Measurements from ENCODE around the gene NEK10. TPM values are rescaled to one million over a fixed set of nuclear protein-coding genes. Genes with fewer than 3 reads are reported as not detected.

Gene NEK10
- total and polyA plus RNA-seq, 2 donors (not counting 3 experiments of a cell fraction or from before 2014, with no cell fraction given) = 0.32 to 5.0 TPM

GRCh38 chr3:27293939-27294338 lies 75.2 kb downstream of the NEK10 start:
- Histone ChIP-seq H3K4me2 (ENCODE audit: insufficient read depth, low read length) (no peak overlapping the region), H2AFZ (ENCODE audit: low read depth, low read length) (no peak overlapping the region), H3K9ac (replicated peaks; ENCODE audit: extremely low read depth, insufficient read depth, low read length) (no peak overlapping the region), H3K9me3 (replicated peaks; ENCODE audit: control insufficient read depth, insufficient read depth, low read length) (no peaks in the 10 kb centered on the region), H3K27ac (ENCODE audit: insufficient read depth, low read depth, low read length) (no peak overlapping the region), H3K27me3 (ENCODE audit: control insufficient read depth in 2 of 2, insufficient read depth in 2 of 2, low read length in 2 of 2) (no peaks in the 10 kb centered on the region), H3K9me1 (replicated peaks; ENCODE audit: control insufficient read depth, extremely low read depth, insufficient read depth, low read length) (no peaks in the 10 kb centered on the region), H3K36me3 (ENCODE audit: control insufficient read depth in 2 of 2, extremely low read depth in 1 of 2, insufficient read depth in 2 of 2, low read length in 2 of 2) (no peaks in the 10 kb centered on the region), H3K79me2 (ENCODE audit: control insufficient read depth, insufficient read depth, low read length) (no peaks in the 10 kb centered on the region), H3K4me3 (replicated peaks in 1 of 3; ENCODE audit: insufficient read depth in 1 of 3, low read depth in 1 of 3, low read length in 3 of 3) (no peak overlapping the region), H3K4me1 (ENCODE audit: control insufficient read depth, extremely low read depth, insufficient read depth, low read length) (no peaks in the 10 kb centered on the region), H4K20me1 (replicated peaks; ENCODE audit: control insufficient read depth, extremely low read depth, insufficient read depth, low read length) (no peaks in the 10 kb centered on the region)
- BruUV-seq (replicated peaks) = no TSS peak
- ChIA-PET POLR2A (no interaction called here), CTCF (interaction anchor here (0.5 to 1.4 kb wide), 2 partner anchors 15 to 173 kb away, joined by 3 to 4 read pairs; no protein-coding TSS in a partner anchor)
- no peak for TF ChIP-seq POLR2AphosphoS5 (IDR thresholded peaks at IDR 0.05; ENCODE audit: insufficient read depth, low read depth, low read length)
- TF ChIP-seq FOS (IDR thresholded peaks at IDR 0.05; ENCODE audit: borderline replicate concordance, insufficient read depth, low read length) = no peak
- DNase-seq (ENCODE audit: low read depth, low spot score) (no peak), FAIRE-seq (no peak)
- intact Hi-C loops (cut with micrococcal nuclease) = no loop called here
- dilution Hi-C loops (cut with MboI; ENCODE audit: extremely low pct_ligation_motif_present, low sequenced_read_pairs) = no loop called here

- Histone ChIP-seq H2AFZ (ENCODE audit: low read depth, low read length) (no peak overlapping the region), H3K27me3 (ENCODE audit: control insufficient read depth in 2 of 2, insufficient read depth in 2 of 2, low read length in 2 of 2) (no peaks in the 10 kb centered on the region), H3K4me1 (ENCODE audit: control insufficient read depth, extremely low read depth, insufficient read depth, low read length) (no peaks in the 10 kb centered on the region), H3K4me2 (ENCODE audit: insufficient read depth, low read length) (no peak overlapping the region), H3K27ac (ENCODE audit: insufficient read depth, low read depth, low read length) (no peak overlapping the region), H3K79me2 (ENCODE audit: control insufficient read depth, insufficient read depth, low read length) (no peaks in the 10 kb centered on the region), H3K36me3 (ENCODE audit: control insufficient read depth in 2 of 2, extremely low read depth in 1 of 2, insufficient read depth in 2 of 2, low read length in 2 of 2) (no peaks in the 10 kb centered on the region), H3K9me1 (replicated peaks; ENCODE audit: control insufficient read depth, extremely low read depth, insufficient read depth, low read length) (no peaks in the 10 kb centered on the region), H3K9me3 (replicated peaks; ENCODE audit: control insufficient read depth, insufficient read depth, low read length) (no peaks in the 10 kb centered on the region), H4K20me1 (replicated peaks; ENCODE audit: control insufficient read depth, extremely low read depth, insufficient read depth, low read length) (no peaks in the 10 kb centered on the region), H3K4me3 (replicated peaks in 1 of 3; ENCODE audit: insufficient read depth in 1 of 3, low read depth in 1 of 3, low read length in 3 of 3) (no peak overlapping the region), H3K9ac (replicated peaks; ENCODE audit: extremely low read depth, insufficient read depth, low read length) (no peak overlapping the region)
- DNase-seq (ENCODE audit: low read depth, low spot score) (no peak), FAIRE-seq (no peak)
- BruUV-seq (replicated peaks) = no TSS peak
- ChIA-PET CTCF (interaction anchor here (0.9 kb wide), 1 partner anchor 13 kb away, joined by 3 read pairs; no protein-coding TSS in a partner anchor), POLR2A (no interaction called here)
- TF ChIP-seq POLR2A (IDR thresholded peaks at IDR 0.05; ENCODE audit: low read depth, low read length) = no peak
- no peak for TF ChIP-seq CTCF (IDR thresholded peaks at IDR 0.05; ENCODE audit: extremely low read depth in 1 of 2, insufficient read depth in 1 of 2, low read depth in 1 of 2, low read length in 2 of 2)
- no peak for TF ChIP-seq MAX (IDR thresholded peaks at IDR 0.05; ENCODE audit: insufficient read depth, insufficient read length)
- no peak for TF ChIP-seq MYC (IDR thresholded peaks at IDR 0.05; ENCODE audit: low read depth, low read length)
- no peak for TF ChIP-seq FOS (IDR thresholded peaks at IDR 0.05; ENCODE audit: borderline replicate concordance, insufficient read depth, low read length)
- TF ChIP-seq POLR2AphosphoS5 (IDR thresholded peaks at IDR 0.05; ENCODE audit: insufficient read depth, low read depth, low read length) = no peak
- TF ChIP-seq EZH2 (IDR thresholded peaks at IDR 0.05; ENCODE audit: borderline replicate concordance, low read depth, low read length, severe bottlenecking) = no peak
- TF ChIP-seq GATA2 (IDR thresholded peaks at IDR 0.05; ENCODE audit: insufficient read depth, insufficient read length, low read depth, low read length) = no peak
- no peak for TF ChIP-seq JUN (IDR thresholded peaks at IDR 0.05; ENCODE audit: borderline replicate concordance, insufficient read depth, insufficient read length, low read depth)
- intact Hi-C loops (cut with micrococcal nuclease) (no loop called here), dilution Hi-C loops (cut with MboI; ENCODE audit: extremely low pct_ligation_motif_present, low sequenced_read_pairs) (no loop called here)
These were observed 78.4 kb downstream of the NEK10 start for GRCh38 chr3:27290760-27291159.
